ENCODE results near the gene NES. TPM values are rescaled to one million over a fixed set of nuclear protein-coding genes. Genes with fewer than 3 reads are reported as not detected.

Gene NES
- total RNA-seq, 2 donors from 2014 or later = 65.8 to 103 TPM

GRCh38 chr1:156689035-156689952, 12.1 kb upstream of the NES start:
- no peaks in the 10 kb centered on the region for H3K9me3 Mint-ChIP-seq
- H3K27ac Mint-ChIP-seq = peak overlapping the region; percentile 55
- H3K36me3 Mint-ChIP-seq (ENCODE audit: low read depth) = no peaks in the 10 kb centered on the region
- 2 to 5% methylated on average over 16 to 23 of the region's 23 CpGs for WGBS, 2 experiments (ENCODE audit: insufficient coverage in 1 of 2, insufficient read length in 1 of 2)
- Histone ChIP-seq H3K4me1 (ENCODE audit: control insufficient read depth, insufficient read depth, low read length) (peaks cover 22% of the 10 kb centered on the region), H3K27ac (ENCODE audit: low read depth, low read length) (peak overlapping the region; percentile 37), H3K27me3 (ENCODE audit: control insufficient read depth, insufficient read depth, low read length, poor library complexity, severe bottlenecking) (peaks cover 6% of the 10 kb centered on the region), H3K9ac (ENCODE audit: extremely low read depth, low read length, poor library complexity, severe bottlenecking) (no peak overlapping the region), H3K9me3 (ENCODE audit: control insufficient read depth, low read length) (no peaks in the 10 kb centered on the region), H3K4me3 (ENCODE audit: low read length) (peak overlapping the region; percentile 71), H3K36me3 (ENCODE audit: control insufficient read depth, insufficient read depth, low read length) (no peaks in the 10 kb centered on the region)
- peak overlapping the region; percentile 38 for H3K4me3 Mint-ChIP-seq
- peaks cover 47% of the 10 kb centered on the region for H3K4me1 Mint-ChIP-seq
- TF ChIP-seq CTCF (conservative IDR thresholded peaks at IDR 0.05) = peak; percentile 79
- DNase-seq = peak; percentile 97
- peaks cover 32% of the 10 kb centered on the region for H3K27me3 Mint-ChIP-seq (ENCODE audit: insufficient read depth)

GRCh38 chr1:156684227-156684782, 7.1 kb upstream of the NES start:
- 92 to 96% methylated on average over 3 to 5 of the region's 5 CpGs for WGBS, 2 experiments (ENCODE audit: insufficient coverage in 1 of 2, insufficient read length in 1 of 2)
- Histone ChIP-seq H3K27ac (ENCODE audit: low read depth, low read length) (no peak overlapping the region), H3K27me3 (ENCODE audit: control insufficient read depth, insufficient read depth, low read length, poor library complexity, severe bottlenecking) (no peaks in the 10 kb centered on the region), H3K36me3 (ENCODE audit: control insufficient read depth, insufficient read depth, low read length) (no peaks in the 10 kb centered on the region), H3K4me1 (ENCODE audit: control insufficient read depth, insufficient read depth, low read length) (no peaks in the 10 kb centered on the region), H3K9me3 (ENCODE audit: control insufficient read depth, low read length) (no peaks in the 10 kb centered on the region), H3K4me3 (ENCODE audit: low read length) (no peak overlapping the region), H3K9ac (ENCODE audit: extremely low read depth, low read length, poor library complexity, severe bottlenecking) (no peak overlapping the region)
- Mint-ChIP-seq H3K4me3 (no peak overlapping the region), H3K27ac (no peak overlapping the region), H3K36me3 (ENCODE audit: low read depth) (no peaks in the 10 kb centered on the region), H3K9me3 (no peaks in the 10 kb centered on the region), H3K4me1 (peaks cover 5% of the 10 kb centered on the region), H3K27me3 (ENCODE audit: insufficient read depth) (peaks cover 30% of the 10 kb centered on the region)
- TF ChIP-seq CTCF (conservative IDR thresholded peaks at IDR 0.05) = peak; percentile 52
- no peak for DNase-seq

- Mint-ChIP-seq H3K4me1 (peaks cover 9% of the 10 kb centered on the region), H3K9me3 (no peaks in the 10 kb centered on the region), H3K4me3 (no peak overlapping the region), H3K27me3 (ENCODE audit: insufficient read depth) (peaks cover 34% of the 10 kb centered on the region), H3K27ac (no peak overlapping the region), H3K36me3 (ENCODE audit: low read depth) (no peaks in the 10 kb centered on the region)
- no peak overlapping the region for H3K4me3 ChIP-seq (ENCODE audit: low read length)
- no peaks in the 10 kb centered on the region for H3K27me3 ChIP-seq (ENCODE audit: control insufficient read depth, insufficient read depth, low read length, poor library complexity, severe bottlenecking)
- peak; percentile 70 for TF ChIP-seq CTCF (conservative IDR thresholded peaks at IDR 0.05)
- H3K27ac ChIP-seq (ENCODE audit: low read depth, low read length) = no peak overlapping the region
- H3K4me1 ChIP-seq (ENCODE audit: control insufficient read depth, insufficient read depth, low read length) = no peaks in the 10 kb centered on the region
- DNase-seq = peak; percentile 86
- H3K36me3 ChIP-seq (ENCODE audit: control insufficient read depth, insufficient read depth, low read length) = no peaks in the 10 kb centered on the region
- H3K9me3 ChIP-seq (ENCODE audit: control insufficient read depth, low read length) = no peaks in the 10 kb centered on the region
- 71 to 78% methylated on average over 3 to 5 of the region's 5 CpGs for WGBS, 2 experiments (ENCODE audit: insufficient coverage in 1 of 2, insufficient read length in 1 of 2)
- H3K9ac ChIP-seq (ENCODE audit: extremely low read depth, low read length, poor library complexity, severe bottlenecking) = no peak overlapping the region
Observed at GRCh38 chr1:156682166-156682890, 5.1 kb upstream of the NES start.

Data from endodermal cell (in vitro differentiated cells).